HTR-8/SVneo (cell line): Measurements from ENCODE around the gene RAPGEF4.
"Not testable (repeated sequence)": the region's sequence is repeated elsewhere in the genome, so short reads cannot be mapped to it uniquely, and the experiment has no call there.

ENCODE experiments used
- DNase-seq: peaks from one replicate; pipeline ENCODE4 v3.0.0; 2011; ENCODE audit warnings: low spot score, mixed read lengths; ENCODE audit not compliant: insufficient read length
- FAIRE-seq: peaks from 2 replicates; lab custom pipeline; 2011; peaks lifted over from hg19 to GRCh38; lab: Jason Lieb, UNC

The RAPGEF4 gene

GRCh38 chr2:172725284-172725683 is 10.4 kb upstream of the RAPGEF4 start:
- DNase-seq (no peak), FAIRE-seq (no peak)

- no peak for FAIRE-seq
- no peak for DNase-seq
These were observed 9.9 kb upstream of the RAPGEF4 start for GRCh38 chr2:172725746-172726145.

GRCh38 chr2:172726172-172726735 is 9.4 kb upstream of the RAPGEF4 start:
- DNase-seq (no peak), FAIRE-seq (no peak)

- FAIRE-seq (no peak), DNase-seq (no peak)
These were observed 5.2 kb upstream of the RAPGEF4 start for GRCh38 chr2:172730411-172730810.

GRCh38 chr2:172734711-172735581 is 699 bp upstream of the RAPGEF4 start:
- FAIRE-seq, result peak; percentile 33
- peak; percentile 6 for DNase-seq

GRCh38 chr2:172736424-172737174 is 954 bp downstream of the RAPGEF4 start:
- DNase-seq, result no peak
- FAIRE-seq, result no peak

- no peak for FAIRE-seq
These were observed 4.1 kb downstream of the RAPGEF4 start for GRCh38 chr2:172739661-172740266.

GRCh38 chr2:172740856-172741255 is 5.2 kb downstream of the RAPGEF4 start:
- no peak for FAIRE-seq
- no peak for DNase-seq

More at GRCh38 chr2:172739661-172740266, 4.1 kb downstream of the RAPGEF4 start:
- no peak for DNase-seq

GRCh38 chr2:172742931-172743540 is 7.4 kb downstream of the RAPGEF4 start:
- no peak for DNase-seq
- no peak for FAIRE-seq

- FAIRE-seq, result no peak
These were observed 8.3 kb downstream of the RAPGEF4 start for GRCh38 chr2:172743898-172744297.

GRCh38 chr2:172745636-172746035 is 10.0 kb downstream of the RAPGEF4 start:
- FAIRE-seq, result no peak

More at GRCh38 chr2:172743898-172744297, 8.3 kb downstream of the RAPGEF4 start:
- no peak for DNase-seq

GRCh38 chr2:172748543-172748942 is 12.9 kb downstream of the RAPGEF4 start:
- FAIRE-seq, DNase-seq: not testable (repeated sequence)

More at GRCh38 chr2:172745636-172746035, 10.0 kb downstream of the RAPGEF4 start:
- no peak for DNase-seq

- FAIRE-seq, result no peak
- no peak for DNase-seq
These were observed 13.7 kb downstream of the RAPGEF4 start for GRCh38 chr2:172749388-172749787.

- no peak for DNase-seq
- FAIRE-seq, result no peak
These were observed 15.9 kb downstream of the RAPGEF4 start for GRCh38 chr2:172751564-172751963.

- no peak for FAIRE-seq
- DNase-seq, result no peak
These were observed 18.0 kb downstream of the RAPGEF4 start for GRCh38 chr2:172753610-172754009.

GRCh38 chr2:172759441-172759840 is 23.8 kb downstream of the RAPGEF4 start:
- no peak for DNase-seq

GRCh38 chr2:172761306-172761705 is 25.7 kb downstream of the RAPGEF4 start:
- FAIRE-seq, result no peak
- no peak for DNase-seq

More at GRCh38 chr2:172759441-172759840, 23.8 kb downstream of the RAPGEF4 start:
- FAIRE-seq, result no peak

- FAIRE-seq, result no peak
These were observed 26.9 kb downstream of the RAPGEF4 start for GRCh38 chr2:172762574-172762973.

GRCh38 chr2:172763079-172763478 is 27.4 kb downstream of the RAPGEF4 start:
- DNase-seq, result no peak
- FAIRE-seq, result no peak

More at GRCh38 chr2:172762574-172762973, 26.9 kb downstream of the RAPGEF4 start:
- DNase-seq, result no peak

GRCh38 chr2:172765662-172766061 is 30.0 kb downstream of the RAPGEF4 start:
- no peak for FAIRE-seq
- no peak for DNase-seq
